ENCODE data around the gene PYGB. TPM values are rescaled to one million over a fixed set of nuclear protein-coding genes. Genes with fewer than 3 reads are reported as not detected.

Gene PYGB
- total RNA-seq, 1 donor from 2014 or later = 46.6 TPM

DNA sequence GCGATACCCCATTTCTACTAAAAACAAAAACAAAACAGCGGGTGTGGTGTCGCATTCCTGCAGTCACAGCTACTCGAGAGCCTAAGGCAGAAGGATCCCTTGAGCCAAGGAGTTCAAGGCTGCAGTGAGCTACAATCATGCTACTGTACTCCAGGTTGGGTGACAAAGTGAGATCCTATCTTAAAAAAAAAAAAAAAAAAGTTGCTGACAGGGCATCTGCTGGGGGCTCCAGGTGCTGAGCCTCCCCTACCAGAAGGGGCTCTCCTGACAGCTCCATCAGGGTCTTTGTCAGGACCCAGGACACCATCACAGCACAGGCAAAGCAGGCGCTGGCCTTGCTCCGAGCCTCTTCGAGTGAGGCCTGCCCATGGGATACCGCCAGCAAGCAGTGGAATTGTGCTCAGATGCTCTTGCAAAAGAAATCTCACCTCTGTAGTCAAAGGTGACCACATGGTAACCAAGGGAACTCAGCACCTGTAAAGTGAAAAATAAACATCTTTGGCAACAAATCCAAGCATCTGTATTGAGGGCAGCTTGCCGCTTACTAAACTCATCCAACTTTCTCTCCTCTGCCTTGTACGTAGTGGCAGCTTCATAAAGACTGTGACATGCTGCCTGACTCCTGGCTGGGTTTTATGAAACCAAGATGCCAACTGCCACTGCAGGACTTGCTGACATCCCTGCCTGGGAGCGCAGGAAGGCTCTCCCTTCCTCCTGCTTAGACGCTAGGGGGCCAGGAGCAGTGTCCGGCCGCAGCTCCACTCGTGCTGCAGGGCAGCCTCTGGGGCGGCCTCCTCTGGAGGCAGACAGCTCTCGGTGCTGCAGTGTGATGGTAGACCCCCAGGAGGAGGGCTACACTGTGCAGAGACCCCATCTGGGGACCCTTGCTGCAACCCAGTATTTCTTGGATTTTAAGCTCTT lies 66.9 kb downstream of the PYGB start:
- peaks cover 13% of the 10 kb centered on the region for H3K4me1 Mint-ChIP-seq
- H3K36me3 Mint-ChIP-seq = peaks cover 11% of the 10 kb centered on the region
- H3K4me3 Mint-ChIP-seq = no peak overlapping the region
- DNase-seq (ENCODE audit: low spot score in 2 of 2, unreplicated experiment in 2 of 2) = no peak
- no peak overlapping the region for H3K27ac Mint-ChIP-seq
- H3K9me3 Mint-ChIP-seq = no peaks in the 10 kb centered on the region
- no peak for TF ChIP-seq CTCF (IDR thresholded peaks at IDR 0.05; ENCODE audit: unreplicated experiment)
- H3K27me3 Mint-ChIP-seq (ENCODE audit: low read depth) = no peaks in the 10 kb centered on the region

GRCh38 chr20:25315418-25316210 lies 67.7 kb downstream of the PYGB start:
- DNase-seq (ENCODE audit: low spot score in 2 of 2, unreplicated experiment in 2 of 2) = no peak
- TF ChIP-seq CTCF (IDR thresholded peaks at IDR 0.05; ENCODE audit: unreplicated experiment) = no peak
- peaks cover 14% of the 10 kb centered on the region for H3K36me3 Mint-ChIP-seq
- H3K9me3 Mint-ChIP-seq = no peaks in the 10 kb centered on the region
- peaks cover 8% of the 10 kb centered on the region for H3K4me1 Mint-ChIP-seq
- no peak overlapping the region for H3K27ac Mint-ChIP-seq
- no peak overlapping the region for H3K4me3 Mint-ChIP-seq
- no peaks in the 10 kb centered on the region for H3K27me3 Mint-ChIP-seq (ENCODE audit: low read depth)

DNA sequence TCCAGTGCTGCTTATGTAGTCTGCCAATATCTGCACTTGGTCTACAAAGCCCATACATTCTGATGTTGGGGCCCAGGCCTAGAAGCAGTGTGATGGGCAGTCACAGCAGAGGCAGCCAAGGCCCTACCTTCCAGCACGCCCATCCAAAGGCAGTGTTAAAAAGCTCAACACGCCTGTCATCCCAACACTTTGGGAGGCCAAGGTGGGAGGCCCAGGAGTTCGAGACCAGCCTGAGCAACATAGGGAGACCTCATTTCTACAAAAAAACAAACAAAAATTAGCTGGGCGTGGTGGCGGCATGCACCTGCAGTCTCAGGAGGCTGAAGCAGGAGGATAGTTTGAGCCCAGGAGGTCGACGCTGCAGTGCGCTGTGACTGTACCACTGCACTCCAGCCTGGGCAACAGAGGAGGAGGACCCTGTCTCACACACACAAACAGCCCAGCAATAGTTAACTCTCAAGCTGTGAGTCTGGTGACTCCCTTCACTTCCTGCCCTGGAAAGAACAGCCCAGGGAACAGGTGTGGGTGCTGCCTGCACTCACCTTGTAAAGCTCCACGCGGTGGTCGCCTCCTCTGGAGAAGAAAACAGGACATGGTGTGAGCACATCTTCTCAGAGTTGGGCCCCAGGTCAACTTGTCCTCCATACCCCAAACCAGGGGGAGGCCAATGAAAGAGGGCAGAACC lies 68.8 kb downstream of the PYGB start:
- Mint-ChIP-seq H3K36me3 (peaks cover 15% of the 10 kb centered on the region), H3K4me1 (peaks cover 1% of the 10 kb centered on the region), H3K27me3 (ENCODE audit: low read depth) (no peaks in the 10 kb centered on the region), H3K4me3 (no peak overlapping the region), H3K27ac (no peak overlapping the region), H3K9me3 (no peaks in the 10 kb centered on the region)
- DNase-seq (ENCODE audit: low spot score in 2 of 2, unreplicated experiment in 2 of 2) = no peak
- TF ChIP-seq CTCF (IDR thresholded peaks at IDR 0.05; ENCODE audit: unreplicated experiment) = no peak

DNA sequence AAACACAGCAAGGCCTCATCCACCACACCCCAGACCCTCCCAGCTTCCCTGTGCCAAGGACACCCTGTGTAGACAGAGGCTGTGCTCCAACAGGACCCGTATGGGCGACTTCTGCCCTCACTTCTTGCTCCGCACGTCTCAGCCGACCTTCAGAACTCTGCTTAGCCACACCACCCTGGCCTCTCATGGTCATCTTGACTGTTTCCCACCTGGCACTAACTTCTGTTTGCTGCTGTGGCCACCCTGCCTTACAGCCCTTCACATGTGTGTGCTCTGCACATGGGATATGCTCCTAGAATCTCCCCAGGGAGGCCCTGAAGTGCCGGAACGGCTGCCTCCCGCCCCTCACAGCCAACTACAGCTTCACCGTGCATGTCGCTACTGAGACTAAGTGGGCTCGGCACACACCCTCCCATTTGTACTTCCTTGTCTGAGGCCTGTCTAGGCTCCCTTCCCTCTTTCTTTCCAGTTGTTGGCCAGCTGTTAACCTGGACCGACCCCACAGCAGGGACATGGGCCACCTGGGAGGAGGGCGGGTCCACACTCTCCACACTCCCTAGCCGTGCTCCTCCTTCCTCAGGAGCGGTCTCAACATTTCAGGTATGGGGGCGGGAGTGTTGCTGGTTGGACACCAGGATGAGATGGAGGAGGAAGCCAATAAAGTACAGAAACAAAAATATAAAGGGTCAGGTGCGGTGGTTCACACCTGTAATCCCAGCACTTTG lies 69.6 kb downstream of the PYGB start:
- Mint-ChIP-seq H3K27me3 (ENCODE audit: low read depth) (no peaks in the 10 kb centered on the region), H3K9me3 (no peaks in the 10 kb centered on the region), H3K4me3 (no peak overlapping the region)

More for the DNA sequence above, 69.6 kb downstream of the PYGB start:
- no peak for DNase-seq (ENCODE audit: low spot score in 2 of 2, unreplicated experiment in 2 of 2)
- Mint-ChIP-seq H3K4me1 (peaks cover 1% of the 10 kb centered on the region), H3K36me3 (peaks cover 14% of the 10 kb centered on the region), H3K27ac (no peak overlapping the region)
- TF ChIP-seq CTCF (IDR thresholded peaks at IDR 0.05; ENCODE audit: unreplicated experiment) = no peak

Measured in mesothelial cell of epicardium (in vitro differentiated cells).